ENCODE results near the gene TNFSF10. TPM values are rescaled to one million over a fixed set of nuclear protein-coding genes. Genes with fewer than 3 reads are reported as not detected.
"Not testable (repeated sequence)": the region's sequence is repeated elsewhere in the genome, so short reads cannot be mapped to it uniquely, and the experiment has no call there.

TNFSF10 gene
- total RNA-seq, 6 experiments from 2014 or later = 12.9 to 57.6 (median 40.0) TPM

- ATAC-seq (no peak), DNase-seq (no peak)
- H3K27ac ChIP-seq = no peak overlapping the region
- no peaks in the 10 kb centered on the region for H3K9me3 ChIP-seq
- H3K36me3 ChIP-seq = peaks cover 0 to 50% (median 24%) of the 10 kb centered on the region in 4 donors
- intact Hi-C loops (cut with DNase I) = no loop called here
- H3K27me3 ChIP-seq = no peaks in the 10 kb centered on the region
- no peak overlapping the region for H3K4me3 ChIP-seq
- TF ChIP-seq POLR2A (IDR thresholded peaks at IDR 0.05) (no peak), CTCF (IDR thresholded peaks at IDR 0.05) (no peak)
- no peaks in the 10 kb centered on the region for H3K4me1 ChIP-seq
These were observed 17.1 kb downstream of the TNFSF10 start for GRCh38 chr3:172506094-172506493.

GRCh38 chr3:172501540-172501939 lies 21.7 kb downstream of the TNFSF10 start:
- TF ChIP-seq POLR2A (IDR thresholded peaks at IDR 0.05) (no peak), CTCF (IDR thresholded peaks at IDR 0.05) (no peak)

GRCh38 chr3:172490198-172490669 lies 33.0 kb downstream of the TNFSF10 start:
- H3K27ac ChIP-seq, H3K9me3 ChIP-seq, H3K4me3 ChIP-seq, H3K27me3 ChIP-seq, H3K36me3 ChIP-seq, H3K4me1 ChIP-seq: not testable (repeated sequence)
- peak; percentile 89 to 98 (median 96) for ATAC-seq
- peak; percentile 80 to 91 (median 82) for TF ChIP-seq CTCF (IDR thresholded peaks at IDR 0.05)
- WGBS (ENCODE audit: insufficient coverage, low coverage, low lambda C conversion rate, missing lambda C conversion rate) = 11% methylated on average over 4 of the region's 4 CpGs
- DNase-seq = peak; percentile 74 to 81 (median 77)
- intact Hi-C loops (cut with DNase I) = loop anchor here in 1 of 2 donors (10.0 kb wide), 1 partner anchor 115 kb away; no protein-coding TSS in a partner anchor

More at GRCh38 chr3:172501540-172501939, 21.7 kb downstream of the TNFSF10 start:
- Histone ChIP-seq H3K4me1 (no peaks in the 10 kb centered on the region), H3K4me3 (no peak overlapping the region), H3K36me3 (peaks cover 0 to 8% (median 5%) of the 10 kb centered on the region in 4 donors), H3K27ac (no peak overlapping the region), H3K9me3 (no peaks in the 10 kb centered on the region), H3K27me3 (no peaks in the 10 kb centered on the region)
- ATAC-seq (no peak), DNase-seq (no peak)
- intact Hi-C loops (cut with DNase I) = no loop called here

GRCh38 chr3:172478116-172478515 lies 45.1 kb downstream of the TNFSF10 start:
- DNase-seq (no peak), ATAC-seq (no peak)
- Histone ChIP-seq H3K4me1 (no peaks in the 10 kb centered on the region), H3K4me3 (no peak overlapping the region), H3K27me3 (no peaks in the 10 kb centered on the region), H3K9me3 (no peaks in the 10 kb centered on the region), H3K36me3 (no peaks in the 10 kb centered on the region), H3K27ac (no peak overlapping the region)
- TF ChIP-seq POLR2A (IDR thresholded peaks at IDR 0.05) = no peak
- no peak for TF ChIP-seq CTCF (IDR thresholded peaks at IDR 0.05)
- WGBS (ENCODE audit: insufficient coverage, low coverage, low lambda C conversion rate, missing lambda C conversion rate) = 40% methylated on average over 1 of the region's 1 CpG
- intact Hi-C loops (cut with DNase I) = no loop called here

- no peak for TF ChIP-seq POLR2A (IDR thresholded peaks at IDR 0.05)
- TF ChIP-seq CTCF (IDR thresholded peaks at IDR 0.05) = no peak
- Histone ChIP-seq H3K4me1 (no peaks in the 10 kb centered on the region), H3K27ac (peak overlapping the region; percentile 50 to 78 (median 58)), H3K9me3 (no peaks in the 10 kb centered on the region), H3K27me3 (no peaks in the 10 kb centered on the region), H3K4me3 (peak overlapping the region; percentile 38 to 57 (median 40)), H3K36me3 (no peaks in the 10 kb centered on the region)
- DNase-seq (no peak), ATAC-seq (peak; percentile 13 to 32 (median 26))
- intact Hi-C loops (cut with DNase I) = no loop called here
- WGBS (ENCODE audit: insufficient coverage, low coverage, low lambda C conversion rate, missing lambda C conversion rate) = 31% methylated on average over 3 of the region's 5 CpGs
These were observed 46.9 kb downstream of the TNFSF10 start for GRCh38 chr3:172476347-172476746.
